GM21367 (cell line): ENCODE results near the gene SULF2.

Experiments used
- ATAC-seq: cut with Tn5 transposase; IDR thresholded peaks from one replicate; pipeline ENCODE4 v1.9.1; 2021; ENCODE audit not compliant: unreplicated experiment

The SULF2 gene

GRCh38 chr20:47612670-47613069 lies 172.6 kb downstream of the SULF2 start:
- no peak for ATAC-seq

GRCh38 chr20:47611785-47612184 lies 173.5 kb downstream of the SULF2 start:
- ATAC-seq, result no peak

GRCh38 chr20:47610945-47611250 lies 174.4 kb downstream of the SULF2 start:
- no peak for ATAC-seq

- ATAC-seq, result no peak
Measured at GRCh38 chr20:47610247-47610944, 174.9 kb downstream of the SULF2 start.

GRCh38 chr20:47609001-47609400 lies 176.3 kb downstream of the SULF2 start:
- no peak for ATAC-seq
